HCT116 (cell line): ENCODE measurements around the gene PRDM1. TPM values are rescaled to one million over a fixed set of nuclear protein-coding genes. Genes with fewer than 3 reads are reported as not detected.

Experiments
- ATAC-seq: fragments of 200-7000 bp; cut with Tn5 transposase; 2 replicates; pipeline ENCODE4 v1.9.1; 2020; ENCODE audit warnings: mild to moderate bottlenecking, moderate library complexity
- BruUV-seq: library from RNA; stranded (reverse); fragments of 400-500 nt; replicated peaks from 2 replicates; lab custom pipeline; 2021; lab: Mats Ljungman, UMichigan
- CTCF ChIA-PET: fragments of 300-600 bp; sonication (Branson Sonifier 250); formaldehyde crosslinking; loops from one replicate; lab custom pipeline; 2021; ENCODE audit warnings: antibody characterized with exemption; lab: Charles Lee
- POLR2A ChIA-PET: fragments of 300-600, 350-600 bp; sonication (Branson Sonifier 250); formaldehyde crosslinking; loops from one replicate; lab custom pipeline; 2021; ENCODE audit warnings: antibody characterized with exemption; lab: Charles Lee
- RAD21 ChIA-PET, 2 experiments: fragments of 300-600 bp; sonication (Branson Sonifier 250); formaldehyde crosslinking; loops; one replicate each; lab custom pipeline; 2023; ENCODE audit warnings: low total read pairs in 2 of 2; ENCODE audit not compliant: uncharacterized antibody in 2 of 2, unreplicated experiment in 2 of 2, low non-redundant PET in 1 of 2; lab: Charles Lee
- DNase-seq: peaks from one replicate; pipeline ENCODE4 v3.0.0-alpha.2; 2010; ENCODE audit warnings: low read depth, low spot score
- H2AFZ ChIP-seq: fragments of 200-600 bp; shearing (Covaris generic), sonication (generic); 2 replicates; pipeline ENCODE4 v1.6.1; 2017; ENCODE audit warnings: low read depth, mixed run types, mixed read lengths, antibody characterized with exemption, low read length; ENCODE audit not compliant: poor library complexity, severe bottlenecking
- H3K27ac ChIP-seq: 2 replicates; pipeline ENCODE4 v1.5.1; 2012; ENCODE audit warnings: low read depth, low read length
- H3K27me3 ChIP-seq: fragments of 200-600 bp; sonication (generic); 2 replicates; pipeline ENCODE4 v1.6.1; 2016; ENCODE audit warnings: mixed run types, low read length, mixed read lengths; ENCODE audit not compliant: insufficient read depth
- H3K36me3 ChIP-seq, 2 experiments: fragments of 200-500 bp in 1 of 2; fragments of 200-600 bp in 1 of 2; sonication (Bioruptor generic) in 1 of 2; sonication (generic) in 1 of 2; 2 replicates each; pipeline versions ENCODE4 v1.5.1 to v1.6.1; 2014 to 2016; ENCODE audit warnings: low read length in 2 of 2, inconsistent platforms in 1 of 2, mixed read lengths in 1 of 2, mixed run types in 1 of 2; ENCODE audit not compliant: insufficient read depth in 2 of 2, control insufficient read depth in 1 of 2
- H3K4me1 ChIP-seq, 2 experiments: fragments of 200-600 bp in 1 of 2; sonication (generic) in 1 of 2; 2 replicates each; pipeline versions ENCODE4 v1.5.1 to v1.6.1; 2012 to 2017; ENCODE audit warnings: low read length in 2 of 2, inconsistent platforms in 1 of 2, mild to moderate bottlenecking in 1 of 2, mixed read lengths in 1 of 2, mixed run types in 1 of 2, moderate library complexity in 1 of 2; ENCODE audit not compliant: insufficient read depth in 2 of 2, control insufficient read depth in 1 of 2
- H3K4me2 ChIP-seq: fragments of 200-600 bp; sonication (generic); 2 replicates; pipeline ENCODE4 v1.6.1; 2017; ENCODE audit warnings: mixed run types, low read length, mixed read lengths
- H3K4me3 ChIP-seq, 2 experiments: fragments of 200-600 bp in 1 of 2; sonication (generic) in 1 of 2; replicated peaks in 1 of 2; 2 replicates each; pipeline ENCODE4 v1.5.1; 2011 to 2016; ENCODE audit warnings: low read length in 2 of 2, control low read depth in 1 of 2, low read depth in 1 of 2, mild to moderate bottlenecking in 1 of 2, mixed read lengths in 1 of 2, mixed run types in 1 of 2
- H3K79me2 ChIP-seq: fragments of 200-600 bp; sonication (generic); 2 replicates; pipeline ENCODE4 v1.6.1; 2017; ENCODE audit warnings: mild to moderate bottlenecking, mixed run types, low read length, moderate library complexity, mixed read lengths; ENCODE audit not compliant: insufficient read depth
- H3K9ac ChIP-seq: fragments of 200-600 bp; sonication (generic); 2 replicates; pipeline ENCODE4 v1.6.1; 2016; ENCODE audit warnings: low read length, mixed read lengths
- H3K9me2 ChIP-seq: fragments of 200-600 bp; sonication (generic), shearing (Covaris generic); 2 replicates; pipeline ENCODE4 v1.6.1; 2017; ENCODE audit warnings: mixed run types, mild to moderate bottlenecking, moderate library complexity; ENCODE audit not compliant: insufficient read depth
- H3K9me3 ChIP-seq, 2 experiments: fragments of 200-500 bp in 1 of 2; fragments of 200-600 bp in 1 of 2; sonication (Bioruptor generic) in 1 of 2; sonication (generic) in 1 of 2; 2 replicates each; pipeline ENCODE4 v1.6.1; 2014 to 2017; ENCODE audit warnings: low read length in 2 of 2, mixed read lengths in 2 of 2, inconsistent platforms in 1 of 2, low read depth in 1 of 2, mild to moderate bottlenecking in 1 of 2, mixed run types in 1 of 2, moderate library complexity in 1 of 2; ENCODE audit not compliant: control insufficient read depth in 1 of 2, insufficient read depth in 1 of 2
- H4K20me1 ChIP-seq: fragments of 200-600 bp; sonication (generic), shearing (Covaris generic); 2 replicates; pipeline ENCODE4 v1.6.1; 2017; ENCODE audit warnings: mixed run types, mild to moderate bottlenecking, moderate library complexity; ENCODE audit not compliant: insufficient read depth
- CBX3 ChIP-seq: IDR thresholded peaks from 2 replicates; pipeline ENCODE4 v1.6.1; 2012; ENCODE audit warnings: low read depth
- EGR1 ChIP-seq: IDR thresholded peaks from 2 replicates; pipeline ENCODE4 v1.6.1; 2012; ENCODE audit warnings: low read depth
- ELF1 ChIP-seq: IDR thresholded peaks from 2 replicates; pipeline ENCODE4 v1.6.1; 2012; ENCODE audit warnings: low read depth, borderline replicate concordance
- EZH2 ChIP-seq: fragments of 200-600 bp; sonication (generic); IDR thresholded peaks from 2 replicates; pipeline ENCODE4 v1.6.1; 2017; ENCODE audit warnings: antibody characterized with exemption, mixed run types
- JUND ChIP-seq: IDR thresholded peaks from 2 replicates; pipeline ENCODE4 v1.6.1; 2012
- SIN3A ChIP-seq: IDR thresholded peaks from 2 replicates; pipeline ENCODE4 v1.6.1; 2012; ENCODE audit warnings: low read depth
- TCF7L2 ChIP-seq: IDR thresholded peaks from 2 replicates; pipeline ENCODE4 v1.7.0; 2011; ENCODE audit warnings: borderline replicate concordance, inconsistent platforms; ENCODE audit not compliant: insufficient read depth, insufficient read length; ENCODE audit errors: extremely low read depth
- ZNF274 ChIP-seq: fragments of 200-500 bp; sonication (Bioruptor generic); IDR thresholded peaks from 2 replicates; pipeline ENCODE4 v1.6.1; 2014; ENCODE audit warnings: mild to moderate bottlenecking, low read depth, low read length, inconsistent platforms
- intact Hi-C: fragments of 100-400 bp; cut with micrococcal nuclease; formaldehyde crosslinking; loops from 2 replicates; pipeline ENCODE4 v1.10.0; 2022
- total RNA-seq: library from RNA; stranded (reverse); gene quantifications from one replicate; pipeline ENCODE4 v1.2.1, GENCODE V29; 2021; ENCODE audit not compliant: unreplicated experiment
- TF ChIP-seq, protein P1 (sequence below): IDR thresholded peaks from 2 replicates; pipeline ENCODE4 v1.6.1; 2012
- TF ChIP-seq, protein P2 (sequence below), 3 experiments: fragments of 200-600 bp in 1 of 3; sonication (generic) in 1 of 3; IDR thresholded peaks in 2 of 3; conservative IDR thresholded peaks in 1 of 3; 2 replicates each; pipeline ENCODE4 v1.5.1; 2012 to 2017; ENCODE audit warnings: low read depth in 2 of 3, low read length in 2 of 3, antibody characterized with exemption in 1 of 3, borderline replicate concordance in 1 of 3, control low read depth in 1 of 3, mild to moderate bottlenecking in 1 of 3, mixed read lengths in 1 of 3, mixed run types in 1 of 3, moderate library complexity in 1 of 3; ENCODE audit not compliant: insufficient read depth in 1 of 3
- TF ChIP-seq, protein P3 (sequence below): IDR thresholded peaks from 2 replicates; pipeline ENCODE4 v1.6.1; 2011; ENCODE audit warnings: mild to moderate bottlenecking, low read length, moderate library complexity; ENCODE audit not compliant: insufficient replicate concordance; ENCODE audit errors: extremely low read depth
- TF ChIP-seq, protein P4 (sequence below): IDR thresholded peaks from 2 replicates; pipeline ENCODE4 v1.6.1; 2012; ENCODE audit warnings: low read depth

Gene PRDM1
- total RNA-seq, 1 experiment from 2014 or later = 3.4 TPM

DNA sequence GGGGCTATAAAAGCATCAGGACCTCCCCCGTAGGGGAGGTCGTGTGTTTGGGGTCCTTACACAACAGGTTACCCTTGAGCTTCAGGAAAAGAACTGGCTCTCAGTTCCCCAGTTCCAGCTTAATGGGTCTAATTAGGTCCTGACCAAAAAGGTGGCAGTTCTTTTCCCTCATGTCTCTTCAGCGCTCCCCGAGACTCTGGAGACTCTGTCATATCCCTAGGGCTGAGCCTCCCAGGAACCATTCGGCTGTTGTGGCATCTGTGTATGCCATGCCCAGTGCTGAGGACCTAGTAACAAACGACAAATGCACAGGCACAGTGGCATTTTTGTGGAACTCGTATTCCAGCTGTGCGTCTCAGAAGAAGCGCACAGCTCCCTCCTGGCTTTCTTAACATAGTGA, 14.6 kb downstream of the PRDM1 start:
- Histone ChIP-seq H3K4me3 (no peak overlapping the region), H3K27ac (no peak overlapping the region), H3K9ac (no peak overlapping the region), H3K9me3 (no peaks in the 10 kb centered on the region), H3K9me2 (no peaks in the 10 kb centered on the region), H3K4me2 (no peak overlapping the region), H3K36me3 (no peaks in the 10 kb centered on the region), H2AFZ (no peak overlapping the region), H3K27me3 (no peaks in the 10 kb centered on the region), H3K4me1 (peaks cover 19 to 39% of the 10 kb centered on the region in 2 experiments; a peak in 3 of 4 replicates), H4K20me1 (no peaks in the 10 kb centered on the region), H3K79me2 (no peaks in the 10 kb centered on the region)
- CTCF ChIA-PET = no interaction called here
- TF ChIP-seq SIN3A = no peak
- TF ChIP-seq, protein P1, sequence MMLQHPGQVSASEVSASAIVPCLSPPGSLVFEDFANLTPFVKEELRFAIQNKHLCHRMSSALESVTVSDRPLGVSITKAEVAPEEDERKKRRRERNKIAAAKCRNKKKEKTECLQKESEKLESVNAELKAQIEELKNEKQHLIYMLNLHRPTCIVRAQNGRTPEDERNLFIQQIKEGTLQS = no peak
- TF ChIP-seq TCF7L2 = no peak
- TF ChIP-seq JUND = no peak
- no peak for TF ChIP-seq CBX3
- TF ChIP-seq, protein P2, sequence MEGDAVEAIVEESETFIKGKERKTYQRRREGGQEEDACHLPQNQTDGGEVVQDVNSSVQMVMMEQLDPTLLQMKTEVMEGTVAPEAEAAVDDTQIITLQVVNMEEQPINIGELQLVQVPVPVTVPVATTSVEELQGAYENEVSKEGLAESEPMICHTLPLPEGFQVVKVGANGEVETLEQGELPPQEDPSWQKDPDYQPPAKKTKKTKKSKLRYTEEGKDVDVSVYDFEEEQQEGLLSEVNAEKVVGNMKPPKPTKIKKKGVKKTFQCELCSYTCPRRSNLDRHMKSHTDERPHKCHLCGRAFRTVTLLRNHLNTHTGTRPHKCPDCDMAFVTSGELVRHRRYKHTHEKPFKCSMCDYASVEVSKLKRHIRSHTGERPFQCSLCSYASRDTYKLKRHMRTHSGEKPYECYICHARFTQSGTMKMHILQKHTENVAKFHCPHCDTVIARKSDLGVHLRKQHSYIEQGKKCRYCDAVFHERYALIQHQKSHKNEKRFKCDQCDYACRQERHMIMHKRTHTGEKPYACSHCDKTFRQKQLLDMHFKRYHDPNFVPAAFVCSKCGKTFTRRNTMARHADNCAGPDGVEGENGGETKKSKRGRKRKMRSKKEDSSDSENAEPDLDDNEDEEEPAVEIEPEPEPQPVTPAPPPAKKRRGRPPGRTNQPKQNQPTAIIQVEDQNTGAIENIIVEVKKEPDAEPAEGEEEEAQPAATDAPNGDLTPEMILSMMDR (IDR thresholded peaks at IDR 0.05 in 2 of 3, conservative IDR thresholded peaks at IDR 0.05 in 1 of 3; ENCODE audit: borderline replicate concordance in 1 of 3, insufficient read depth in 1 of 3, low read depth in 2 of 3, low read length in 2 of 3) = no peak
- TF ChIP-seq EGR1 = no peak
- TF ChIP-seq, protein P3, sequence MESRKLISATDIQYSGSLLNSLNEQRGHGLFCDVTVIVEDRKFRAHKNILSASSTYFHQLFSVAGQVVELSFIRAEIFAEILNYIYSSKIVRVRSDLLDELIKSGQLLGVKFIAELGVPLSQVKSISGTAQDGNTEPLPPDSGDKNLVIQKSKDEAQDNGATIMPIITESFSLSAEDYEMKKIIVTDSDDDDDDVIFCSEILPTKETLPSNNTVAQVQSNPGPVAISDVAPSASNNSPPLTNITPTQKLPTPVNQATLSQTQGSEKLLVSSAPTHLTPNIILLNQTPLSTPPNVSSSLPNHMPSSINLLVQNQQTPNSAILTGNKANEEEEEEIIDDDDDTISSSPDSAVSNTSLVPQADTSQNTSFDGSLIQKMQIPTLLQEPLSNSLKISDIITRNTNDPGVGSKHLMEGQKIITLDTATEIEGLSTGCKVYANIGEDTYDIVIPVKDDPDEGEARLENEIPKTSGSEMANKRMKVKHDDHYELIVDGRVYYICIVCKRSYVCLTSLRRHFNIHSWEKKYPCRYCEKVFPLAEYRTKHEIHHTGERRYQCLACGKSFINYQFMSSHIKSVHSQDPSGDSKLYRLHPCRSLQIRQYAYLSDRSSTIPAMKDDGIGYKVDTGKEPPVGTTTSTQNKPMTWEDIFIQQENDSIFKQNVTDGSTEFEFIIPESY = no peak
- TF ChIP-seq ELF1 = no peak
- no peak for TF ChIP-seq EZH2
- TF ChIP-seq, protein P4, sequence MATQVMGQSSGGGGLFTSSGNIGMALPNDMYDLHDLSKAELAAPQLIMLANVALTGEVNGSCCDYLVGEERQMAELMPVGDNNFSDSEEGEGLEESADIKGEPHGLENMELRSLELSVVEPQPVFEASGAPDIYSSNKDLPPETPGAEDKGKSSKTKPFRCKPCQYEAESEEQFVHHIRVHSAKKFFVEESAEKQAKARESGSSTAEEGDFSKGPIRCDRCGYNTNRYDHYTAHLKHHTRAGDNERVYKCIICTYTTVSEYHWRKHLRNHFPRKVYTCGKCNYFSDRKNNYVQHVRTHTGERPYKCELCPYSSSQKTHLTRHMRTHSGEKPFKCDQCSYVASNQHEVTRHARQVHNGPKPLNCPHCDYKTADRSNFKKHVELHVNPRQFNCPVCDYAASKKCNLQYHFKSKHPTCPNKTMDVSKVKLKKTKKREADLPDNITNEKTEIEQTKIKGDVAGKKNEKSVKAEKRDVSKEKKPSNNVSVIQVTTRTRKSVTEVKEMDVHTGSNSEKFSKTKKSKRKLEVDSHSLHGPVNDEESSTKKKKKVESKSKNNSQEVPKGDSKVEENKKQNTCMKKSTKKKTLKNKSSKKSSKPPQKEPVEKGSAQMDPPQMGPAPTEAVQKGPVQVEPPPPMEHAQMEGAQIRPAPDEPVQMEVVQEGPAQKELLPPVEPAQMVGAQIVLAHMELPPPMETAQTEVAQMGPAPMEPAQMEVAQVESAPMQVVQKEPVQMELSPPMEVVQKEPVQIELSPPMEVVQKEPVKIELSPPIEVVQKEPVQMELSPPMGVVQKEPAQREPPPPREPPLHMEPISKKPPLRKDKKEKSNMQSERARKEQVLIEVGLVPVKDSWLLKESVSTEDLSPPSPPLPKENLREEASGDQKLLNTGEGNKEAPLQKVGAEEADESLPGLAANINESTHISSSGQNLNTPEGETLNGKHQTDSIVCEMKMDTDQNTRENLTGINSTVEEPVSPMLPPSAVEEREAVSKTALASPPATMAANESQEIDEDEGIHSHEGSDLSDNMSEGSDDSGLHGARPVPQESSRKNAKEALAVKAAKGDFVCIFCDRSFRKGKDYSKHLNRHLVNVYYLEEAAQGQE = no peak
- TF ChIP-seq ZNF274 = no peak
- RAD21 ChIA-PET = no interaction called here
- intact Hi-C loops = no loop called here
- ATAC-seq = no peak
- no peak for DNase-seq
- BruUV-seq = no TSS peak
- POLR2A ChIA-PET = no interaction called here
